Smooth muscle cell (in vitro differentiated cells): ENCODE measurements around the gene SNN. TPM values are rescaled to one million over a fixed set of nuclear protein-coding genes. Genes with fewer than 3 reads are reported as not detected.

Experiments used
- DNase-seq: peaks from one replicate; lab custom pipeline; 2025; ENCODE audit not compliant: unreplicated experiment; lab: John Stamatoyannopoulos, UW
- H2AFZ ChIP-seq: fragments of 200-600 bp; sonication (generic); 2 replicates; pipeline ENCODE4 v1.6.0; 2016; ENCODE audit warnings: antibody characterized with exemption, low read depth, mild to moderate bottlenecking
- H3F3A ChIP-seq: fragments of 200-600 bp; sonication (generic); 2 replicates; pipeline ENCODE4 v1.6.0; 2017; ENCODE audit warnings: antibody characterized with exemption, low read depth
- H3K27ac ChIP-seq: fragments of 200-600 bp; sonication (generic); 2 replicates; pipeline ENCODE4 v1.5.1; 2016; ENCODE audit warnings: low read depth, mild to moderate bottlenecking
- H3K27me3 ChIP-seq: fragments of 200-600 bp; sonication (generic); 2 replicates; pipeline ENCODE4 v1.6.1; 2016; ENCODE audit warnings: low read depth, mild to moderate bottlenecking
- H3K36me3 ChIP-seq: fragments of 200-600 bp; sonication (generic); 2 replicates; pipeline ENCODE4 v1.5.1; 2016; ENCODE audit warnings: low read depth
- H3K4me1 ChIP-seq: fragments of 200-600 bp; sonication (generic); 2 replicates; pipeline ENCODE4 v1.5.1; 2016; ENCODE audit warnings: low read depth
- H3K4me2 ChIP-seq: fragments of 200-600 bp; sonication (generic); 2 replicates; pipeline ENCODE4 v1.6.0; 2016; ENCODE audit warnings: mild to moderate bottlenecking
- H3K4me3 ChIP-seq: fragments of 200-600 bp; sonication (generic); 2 replicates; pipeline ENCODE4 v1.5.1; 2016; ENCODE audit warnings: mild to moderate bottlenecking
- H3K79me2 ChIP-seq: fragments of 200-600 bp; sonication (generic); 2 replicates; pipeline ENCODE4 v1.6.0; 2016; ENCODE audit warnings: low read depth, mild to moderate bottlenecking
- H3K9ac ChIP-seq: fragments of 200-600 bp; sonication (generic); 2 replicates; pipeline ENCODE4 v1.6.0; 2016; ENCODE audit warnings: low read depth
- H3K9me3 ChIP-seq: fragments of 200-600 bp; sonication (generic); replicated peaks from 2 replicates; pipeline ENCODE4 v1.5.1; 2016; ENCODE audit warnings: low read depth
- H4K20me1 ChIP-seq: fragments of 200-600 bp; sonication (generic); 2 replicates; pipeline ENCODE4 v1.6.0; 2016; ENCODE audit warnings: low read depth
- WGBS: methylation state at CpG from one replicate; pipeline ENCODE4 v1.1.7; 2016; ENCODE audit warnings: low lambda C conversion rate; 5-methylcytosine and 5-hydroxymethylcytosine counted together
- polyA plus RNA-seq: library from polyadenylated mRNA; unstranded; fragments of >200 nt; fragmentation: Nextera tagmentation; extraction: Ambion mirVana; gene quantifications from 2 replicates; pipeline ENCODE4 v1.2.1, GENCODE V29; 2016
- total RNA-seq: library from RNA; depleted of rRNA; stranded (reverse); fragments of >200 nt; gene quantifications from 2 replicates; pipeline ENCODE4 v1.2.3, GENCODE V29; 2014
- TF ChIP-seq, protein P1 (sequence below): fragments of 200-600 bp; sonication (generic); IDR thresholded peaks from 2 replicates; pipeline ENCODE4 v1.5.1; 2017; ENCODE audit warnings: borderline replicate concordance, mild to moderate bottlenecking, antibody characterized with exemption; ENCODE audit not compliant: insufficient read depth, poor library complexity, severe bottlenecking

SNN gene
- total and polyA plus RNA-seq, 2 experiments from 2014 or later, result 6.4 to 10.9 TPM

DNA sequence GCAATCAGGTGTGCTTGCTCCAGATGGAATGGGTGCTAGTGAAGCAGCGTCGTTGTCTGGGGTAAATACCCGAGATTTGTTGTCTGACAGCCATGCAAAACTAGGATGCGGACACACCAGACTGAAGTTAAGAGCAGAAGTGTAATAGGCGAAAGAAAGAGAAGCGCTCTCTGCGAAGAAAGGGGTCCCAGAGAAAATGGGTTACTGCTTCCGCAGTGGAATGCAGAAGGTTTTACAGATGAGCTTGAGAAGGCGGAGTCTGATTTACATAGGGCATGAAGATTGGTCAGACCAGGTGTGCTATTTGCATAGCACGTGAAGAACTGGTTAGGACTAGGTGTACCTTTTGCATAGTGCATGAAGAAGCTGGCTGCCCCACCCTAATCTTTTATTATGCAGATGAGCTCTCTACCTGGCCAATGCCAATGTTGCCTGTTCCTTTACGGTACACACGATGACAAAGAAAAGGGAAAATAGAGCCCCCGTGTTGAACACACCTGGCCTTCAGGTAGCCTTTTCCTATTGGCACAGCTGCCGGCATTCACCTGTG, 32.0 kb upstream of the SNN start:
- WGBS, result 26% methylated on average over 14 of the region's 14 CpGs
- Histone ChIP-seq H3K36me3 (no peaks in the 10 kb centered on the region), H3K4me1 (peaks cover 16% of the 10 kb centered on the region), H3K79me2 (no peaks in the 10 kb centered on the region), H4K20me1 (no peaks in the 10 kb centered on the region), H3K27ac (no peak overlapping the region), H3K9me3 (no peaks in the 10 kb centered on the region), H2AFZ (no peak overlapping the region), H3K4me3 (no peak overlapping the region), H3K27me3 (no peaks in the 10 kb centered on the region), H3K4me2 (no peak overlapping the region), H3K9ac (no peak overlapping the region), H3F3A (peaks cover 11% of the 10 kb centered on the region)
- DNase-seq, result no peak
- TF ChIP-seq, protein P1, sequence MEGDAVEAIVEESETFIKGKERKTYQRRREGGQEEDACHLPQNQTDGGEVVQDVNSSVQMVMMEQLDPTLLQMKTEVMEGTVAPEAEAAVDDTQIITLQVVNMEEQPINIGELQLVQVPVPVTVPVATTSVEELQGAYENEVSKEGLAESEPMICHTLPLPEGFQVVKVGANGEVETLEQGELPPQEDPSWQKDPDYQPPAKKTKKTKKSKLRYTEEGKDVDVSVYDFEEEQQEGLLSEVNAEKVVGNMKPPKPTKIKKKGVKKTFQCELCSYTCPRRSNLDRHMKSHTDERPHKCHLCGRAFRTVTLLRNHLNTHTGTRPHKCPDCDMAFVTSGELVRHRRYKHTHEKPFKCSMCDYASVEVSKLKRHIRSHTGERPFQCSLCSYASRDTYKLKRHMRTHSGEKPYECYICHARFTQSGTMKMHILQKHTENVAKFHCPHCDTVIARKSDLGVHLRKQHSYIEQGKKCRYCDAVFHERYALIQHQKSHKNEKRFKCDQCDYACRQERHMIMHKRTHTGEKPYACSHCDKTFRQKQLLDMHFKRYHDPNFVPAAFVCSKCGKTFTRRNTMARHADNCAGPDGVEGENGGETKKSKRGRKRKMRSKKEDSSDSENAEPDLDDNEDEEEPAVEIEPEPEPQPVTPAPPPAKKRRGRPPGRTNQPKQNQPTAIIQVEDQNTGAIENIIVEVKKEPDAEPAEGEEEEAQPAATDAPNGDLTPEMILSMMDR, result no peak

DNA sequence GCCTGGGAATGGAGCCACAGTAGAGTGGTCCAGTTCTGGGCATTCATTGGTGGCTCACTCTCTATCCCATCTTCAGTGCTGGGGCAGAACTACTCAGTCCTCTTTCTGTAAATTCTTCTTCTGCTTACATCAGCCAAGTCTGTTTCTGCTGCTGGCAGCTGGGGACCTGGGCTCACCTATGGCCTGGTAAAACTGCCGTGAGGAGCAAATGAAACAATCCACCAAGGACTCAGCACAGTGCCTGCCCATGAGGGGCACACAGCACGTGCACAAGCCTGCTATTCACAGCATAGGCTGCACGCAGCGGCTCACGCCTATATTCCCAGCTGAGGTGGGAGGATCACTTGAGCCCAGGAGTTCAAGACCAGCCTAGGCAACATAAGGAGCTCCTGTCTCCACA, 30.9 kb upstream of the SNN start:
- no peaks in the 10 kb centered on the region for H3K79me2 ChIP-seq
- peaks cover 13% of the 10 kb centered on the region for H3K4me1 ChIP-seq
- TF ChIP-seq, protein P1, result no peak
- peaks cover 11% of the 10 kb centered on the region for H3F3A ChIP-seq
- H3K4me2 ChIP-seq, result no peak overlapping the region
- no peaks in the 10 kb centered on the region for H3K36me3 ChIP-seq
- H3K9me3 ChIP-seq, result no peaks in the 10 kb centered on the region
- DNase-seq, result no peak
- H3K27ac ChIP-seq, result no peak overlapping the region
- no peak overlapping the region for H2AFZ ChIP-seq
- WGBS, result 77% methylated on average over 5 of the region's 5 CpGs
- H3K27me3 ChIP-seq, result no peaks in the 10 kb centered on the region
- no peaks in the 10 kb centered on the region for H4K20me1 ChIP-seq
- H3K9ac ChIP-seq, result no peak overlapping the region
- no peak overlapping the region for H3K4me3 ChIP-seq

DNA sequence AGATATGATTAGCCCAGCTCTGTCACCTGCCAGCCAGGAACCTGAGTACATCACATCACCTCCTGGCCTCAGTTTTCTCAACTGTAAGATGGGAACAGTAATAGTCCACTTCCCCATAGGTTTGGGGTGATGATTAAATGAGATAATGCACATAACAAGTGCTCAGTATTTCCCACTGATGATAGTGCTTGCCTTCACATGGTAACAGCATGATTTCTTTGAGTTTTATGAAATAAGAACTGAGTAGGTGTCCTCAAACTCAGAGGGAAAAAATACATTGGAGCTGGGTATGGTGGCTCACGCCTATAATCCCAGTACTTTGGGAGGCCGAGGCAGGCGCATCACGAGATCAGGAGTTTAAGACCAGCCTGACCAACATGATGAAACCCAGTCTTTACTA, 30.1 kb upstream of the SNN start:
- H3F3A ChIP-seq, result peaks cover 11% of the 10 kb centered on the region
- no peak for DNase-seq
- H3K9ac ChIP-seq, result no peak overlapping the region
- no peaks in the 10 kb centered on the region for H3K27me3 ChIP-seq
- no peak overlapping the region for H3K27ac ChIP-seq
- H3K36me3 ChIP-seq, result no peaks in the 10 kb centered on the region
- no peak overlapping the region for H3K4me3 ChIP-seq
- peaks cover 5% of the 10 kb centered on the region for H3K4me1 ChIP-seq
- TF ChIP-seq, protein P1, result no peak
- H2AFZ ChIP-seq, result no peak overlapping the region
- no peaks in the 10 kb centered on the region for H3K79me2 ChIP-seq
- 87% methylated on average over 4 of the region's 4 CpGs for WGBS
- H3K4me2 ChIP-seq, result no peak overlapping the region
- H3K9me3 ChIP-seq, result no peaks in the 10 kb centered on the region
- no peaks in the 10 kb centered on the region for H4K20me1 ChIP-seq

DNA sequence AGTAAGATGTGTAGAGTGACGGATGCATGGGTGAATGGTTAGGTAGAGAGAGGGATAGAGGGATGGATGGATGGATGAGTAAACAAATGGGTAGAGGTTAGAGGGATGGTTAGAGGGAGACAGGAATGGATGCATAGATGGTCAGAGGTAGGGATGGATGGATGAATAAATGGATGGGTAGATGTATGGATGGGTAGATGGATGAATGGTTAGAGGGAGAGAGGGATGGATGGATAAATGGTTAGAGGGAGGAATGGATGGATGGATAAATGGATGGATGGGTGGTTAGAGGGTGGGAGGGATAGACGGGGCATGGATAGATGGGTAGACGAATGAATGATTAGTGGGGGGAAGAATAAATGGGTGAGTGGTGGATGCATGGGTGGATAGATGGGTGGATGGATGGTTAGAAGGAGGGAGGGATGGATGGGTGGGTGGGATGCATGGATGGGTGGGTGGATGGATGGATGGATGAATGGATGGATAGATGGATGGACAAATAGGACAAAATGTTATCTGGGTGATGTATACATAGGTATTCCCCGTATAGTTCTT, 29.2 kb upstream of the SNN start:
- 33% methylated on average over 3 of the region's 4 CpGs for WGBS

More for the DNA sequence above, 29.2 kb upstream of the SNN start:
- Histone ChIP-seq H2AFZ (no peak overlapping the region), H3K4me1 (peaks cover 3% of the 10 kb centered on the region), H4K20me1 (no peaks in the 10 kb centered on the region), H3K36me3 (no peaks in the 10 kb centered on the region), H3K4me2 (no peak overlapping the region), H3K79me2 (no peaks in the 10 kb centered on the region), H3K9me3 (no peaks in the 10 kb centered on the region), H3K9ac (no peak overlapping the region), H3K27ac (no peak overlapping the region), H3K4me3 (no peak overlapping the region), H3F3A (peaks cover 11% of the 10 kb centered on the region), H3K27me3 (no peaks in the 10 kb centered on the region)
- TF ChIP-seq, protein P1, result no peak
- DNase-seq, result no peak
